ENCODE measurements around the gene GHR. TPM values are rescaled to one million over a fixed set of nuclear protein-coding genes. Genes with fewer than 3 reads are reported as not detected.

Gene GHR
- total and polyA plus RNA-seq, 8 donors: 0.73 to 3.9 (median 1.3) TPM

GRCh38 chr5:42547894-42548293 lies 124.7 kb downstream of the GHR start:
- ATAC-seq: no peak
- Histone ChIP-seq H3K4me3 (no peak overlapping the region), H3K27ac (no peak overlapping the region), H3K9me3 (no peaks in the 10 kb centered on the region), H3K36me3 (no peaks in the 10 kb centered on the region), H3K4me1 (peaks cover 3 to 8% (median 5%) of the 10 kb centered on the region in 3 donors), H3K27me3 (no peaks in the 10 kb centered on the region)
- no peak for FAIRE-seq
- WGBS, 2 donors: 79 to 81% methylated on average over 1 of the region's 1 CpG
- DNase-seq: no peak
- intact Hi-C loops (cut with DNase I): no loop called here
- TF ChIP-seq, protein P1, sequence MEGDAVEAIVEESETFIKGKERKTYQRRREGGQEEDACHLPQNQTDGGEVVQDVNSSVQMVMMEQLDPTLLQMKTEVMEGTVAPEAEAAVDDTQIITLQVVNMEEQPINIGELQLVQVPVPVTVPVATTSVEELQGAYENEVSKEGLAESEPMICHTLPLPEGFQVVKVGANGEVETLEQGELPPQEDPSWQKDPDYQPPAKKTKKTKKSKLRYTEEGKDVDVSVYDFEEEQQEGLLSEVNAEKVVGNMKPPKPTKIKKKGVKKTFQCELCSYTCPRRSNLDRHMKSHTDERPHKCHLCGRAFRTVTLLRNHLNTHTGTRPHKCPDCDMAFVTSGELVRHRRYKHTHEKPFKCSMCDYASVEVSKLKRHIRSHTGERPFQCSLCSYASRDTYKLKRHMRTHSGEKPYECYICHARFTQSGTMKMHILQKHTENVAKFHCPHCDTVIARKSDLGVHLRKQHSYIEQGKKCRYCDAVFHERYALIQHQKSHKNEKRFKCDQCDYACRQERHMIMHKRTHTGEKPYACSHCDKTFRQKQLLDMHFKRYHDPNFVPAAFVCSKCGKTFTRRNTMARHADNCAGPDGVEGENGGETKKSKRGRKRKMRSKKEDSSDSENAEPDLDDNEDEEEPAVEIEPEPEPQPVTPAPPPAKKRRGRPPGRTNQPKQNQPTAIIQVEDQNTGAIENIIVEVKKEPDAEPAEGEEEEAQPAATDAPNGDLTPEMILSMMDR (IDR thresholded peaks at IDR 0.05): no peak

DNA sequence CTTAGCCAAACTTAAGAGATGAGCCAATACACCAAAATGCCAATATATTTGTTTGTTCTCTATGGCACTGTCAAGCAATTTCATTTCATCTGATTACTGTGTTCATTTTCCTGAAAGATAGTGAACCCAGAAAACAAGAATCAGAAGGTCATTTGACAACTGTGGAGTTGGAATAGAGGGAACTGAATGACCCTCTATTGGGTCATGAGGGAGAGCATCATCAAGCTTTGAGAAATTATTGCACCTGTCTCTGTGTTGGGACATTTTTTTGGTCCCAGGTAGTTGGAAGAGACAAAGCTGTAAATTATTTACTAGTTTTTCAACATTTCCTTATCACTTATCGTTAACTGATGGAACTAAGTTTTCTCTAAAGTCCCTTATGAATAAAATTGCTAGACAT lies 129.4 kb downstream of the GHR start:
- peaks cover 0 to 5% (median 0%) of the 10 kb centered on the region in 3 donors for H3K4me1 ChIP-seq
- no peak overlapping the region for H3K27ac ChIP-seq
- H3K9me3 ChIP-seq: no peaks in the 10 kb centered on the region
- no peaks in the 10 kb centered on the region for H3K27me3 ChIP-seq
- no peak overlapping the region for H3K4me3 ChIP-seq
- 9 to 20% methylated on average over 1 of the region's 1 CpG for WGBS, 2 donors
- TF ChIP-seq, protein P1 (IDR thresholded peaks at IDR 0.05): no peak
- no peaks in the 10 kb centered on the region for H3K36me3 ChIP-seq
- intact Hi-C loops (cut with DNase I): no loop called here
- no peak for ATAC-seq
- DNase-seq: no peak
- no peak for FAIRE-seq

DNA sequence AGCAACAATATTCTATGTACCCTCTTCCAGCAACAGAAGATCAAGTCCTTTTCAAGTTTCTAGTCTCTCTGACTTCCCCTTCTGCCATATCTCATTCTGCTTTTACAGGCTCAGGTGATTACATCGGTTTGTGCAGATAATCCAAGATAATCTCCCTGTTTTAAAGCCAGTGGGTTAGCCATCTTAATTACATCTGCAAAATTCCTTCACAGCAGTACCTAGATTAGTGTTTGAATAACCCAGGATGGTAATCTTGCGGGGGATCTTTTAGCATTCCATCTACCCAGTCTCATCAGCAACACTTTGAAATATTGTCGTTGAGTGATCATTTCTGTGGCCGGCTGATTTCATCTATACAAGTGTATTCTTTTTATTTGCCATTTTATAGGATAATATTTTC lies 130.2 kb downstream of the GHR start:
- H3K4me1 ChIP-seq: peaks cover 0 to 5% (median 0%) of the 10 kb centered on the region in 3 donors
- no peak overlapping the region for H3K27ac ChIP-seq
- no peak overlapping the region for H3K4me3 ChIP-seq
- no peak for FAIRE-seq
- intact Hi-C loops (cut with DNase I): no loop called here
- no peak for ATAC-seq
- TF ChIP-seq, protein P1 (IDR thresholded peaks at IDR 0.05): no peak
- no peaks in the 10 kb centered on the region for H3K27me3 ChIP-seq
- no peaks in the 10 kb centered on the region for H3K9me3 ChIP-seq
- no peaks in the 10 kb centered on the region for H3K36me3 ChIP-seq
- DNase-seq: no peak
- 56 to 85% methylated on average over 4 of the region's 4 CpGs for WGBS, 2 donors

- no peak for ATAC-seq
- H3K9me3 ChIP-seq: no peaks in the 10 kb centered on the region
- H3K27ac ChIP-seq: no peak overlapping the region
- intact Hi-C loops (cut with DNase I): no loop called here
- no peak overlapping the region for H3K4me3 ChIP-seq
- H3K4me1 ChIP-seq: peaks cover 0 to 5% (median 0%) of the 10 kb centered on the region in 3 donors
- FAIRE-seq: no peak
- no peaks in the 10 kb centered on the region for H3K36me3 ChIP-seq
- no peak for DNase-seq
- TF ChIP-seq, protein P1 (IDR thresholded peaks at IDR 0.05): no peak
- H3K27me3 ChIP-seq: no peaks in the 10 kb centered on the region
- 94 to 100% methylated on average over 1 of the region's 1 CpG for WGBS, 2 donors
Measured at GRCh38 chr5:42555010-42555409, 131.8 kb downstream of the GHR start.

GRCh38 chr5:42555797-42556196 lies 132.6 kb downstream of the GHR start:
- Histone ChIP-seq H3K4me1 (peaks cover 0 to 5% (median 0%) of the 10 kb centered on the region in 3 donors), H3K4me3 (no peak overlapping the region), H3K27me3 (no peaks in the 10 kb centered on the region), H3K27ac (no peak overlapping the region), H3K9me3 (no peaks in the 10 kb centered on the region), H3K36me3 (no peaks in the 10 kb centered on the region)
- 79 to 86% methylated on average over 6 of the region's 6 CpGs for WGBS, 2 donors
- ATAC-seq (no peak), FAIRE-seq (no peak), DNase-seq (no peak)
- intact Hi-C loops (cut with DNase I): no loop called here
- TF ChIP-seq, protein P1 (IDR thresholded peaks at IDR 0.05): no peak

Data from pancreas (tissue), 10 donors.